Measurements from ENCODE around the gene ENAH.

Gene ENAH

GRCh38 chr1:225453797-225454648 lies 198.9 kb downstream of the ENAH start:
- DNase-seq (ENCODE audit: low read depth): peak; percentile 52

GRCh38 chr1:225451840-225452515 lies 200.9 kb downstream of the ENAH start:
- DNase-seq (ENCODE audit: low read depth): no peak

- no peak for DNase-seq (ENCODE audit: low read depth)
Observed at GRCh38 chr1:225451340-225451739, 201.6 kb downstream of the ENAH start.

- no peak for DNase-seq (ENCODE audit: low read depth)
Observed at GRCh38 chr1:225450491-225451191, 202.3 kb downstream of the ENAH start.

GRCh38 chr1:225449774-225450173 lies 203.1 kb downstream of the ENAH start:
- no peak for DNase-seq (ENCODE audit: low read depth)

- DNase-seq (ENCODE audit: low read depth): no peak
Observed at GRCh38 chr1:225449261-225449660, 203.7 kb downstream of the ENAH start.

GRCh38 chr1:225448146-225448805 lies 204.6 kb downstream of the ENAH start:
- no peak for DNase-seq (ENCODE audit: low read depth)

GRCh38 chr1:225447650-225448089 lies 205.3 kb downstream of the ENAH start:
- DNase-seq (ENCODE audit: low read depth): peak; percentile 47

GRCh38 chr1:225446981-225447615 lies 205.8 kb downstream of the ENAH start:
- no peak for DNase-seq (ENCODE audit: low read depth)

GRCh38 chr1:225446595-225446960 lies 206.3 kb downstream of the ENAH start:
- no peak for DNase-seq (ENCODE audit: low read depth)

GRCh38 chr1:225445639-225446594 lies 207.0 kb downstream of the ENAH start:
- DNase-seq (ENCODE audit: low read depth): peak; percentile 41

GRCh38 chr1:225442123-225442505 lies 210.8 kb downstream of the ENAH start:
- DNase-seq (ENCODE audit: low read depth): no peak

GRCh38 chr1:225441314-225442122 lies 211.4 kb downstream of the ENAH start:
- DNase-seq (ENCODE audit: low read depth): no peak

GRCh38 chr1:225440380-225441221 lies 212.3 kb downstream of the ENAH start:
- no peak for DNase-seq (ENCODE audit: low read depth)

- DNase-seq (ENCODE audit: low read depth): no peak
Observed at GRCh38 chr1:225437710-225438437, 215.0 kb downstream of the ENAH start.
